Measurements from ENCODE around the gene SLC2A1. TPM values are rescaled to one million over a fixed set of nuclear protein-coding genes. Genes with fewer than 3 reads are reported as not detected.

Gene SLC2A1
- total and polyA plus RNA-seq, 9 of the 15 experiments (the other 6 are each of a cell fraction or from before 2014, with no cell fraction given) = 12.6 to 153 (median 48.0) TPM

GRCh38 chr1:42961312-42962091 is 2.8 kb upstream of the SLC2A1 start (continued):
- TF ChIP-seq MGA (IDR thresholded peaks at IDR 0.05) (peak; percentile 48; the same call in 1 of the 2 replicates), ETS1 (conservative IDR thresholded peaks at IDR 0.05; ENCODE audit: control insufficient read depth, low read depth, low read length) (no peak), XRCC5 (IDR thresholded peaks at IDR 0.05; ENCODE audit: low read depth, low read length) (no peak), STAT5A (IDR thresholded peaks at IDR 0.05; ENCODE audit: borderline replicate concordance, low read length) (no peak), NFIC (IDR thresholded peaks at IDR 0.05) (peak; percentile 39; the same call in 1 of the 2 replicates), CTBP1 (IDR thresholded peaks at IDR 0.05; ENCODE audit: borderline replicate concordance) (0 out of 2 replicates have a peak, but pooled peaks have one; percentile 11), RAD21 (CRISPR knock-in tag; conservative IDR thresholded peaks at IDR 0.05 in 1 of 2, IDR thresholded peaks at IDR 0.05 in 1 of 2) (no peak), ZNF232 (CRISPR knock-in tag; IDR thresholded peaks at IDR 0.05) (no peak), SMAD4 (CRISPR knock-in tag; conservative IDR thresholded peaks at IDR 0.05) (0 out of 2 replicates have a peak, but pooled peaks have one; percentile 23), ZNF253 (CRISPR knock-in tag; conservative IDR thresholded peaks at IDR 0.05) (no peak), USF2 (CRISPR knock-in tag; IDR thresholded peaks at IDR 0.05) (peak; percentile 58), IRF1 (CRISPR knock-in tag; IDR thresholded peaks at IDR 0.05; ENCODE audit: borderline replicate concordance) (no peak)
